ENCODE data around the gene SH3BGRL3.
A peak's percentile ranks its signal among the peaks of the same experiment; 100 is the strongest.
"Not testable (repeated sequence)": the region's sequence is repeated elsewhere in the genome, so short reads cannot be mapped to it uniquely, and the experiment has no call there.

Gene SH3BGRL3

GRCh38 chr1:26291939-26292338 is 12.1 kb downstream of the SH3BGRL3 start:
- DNase-seq = no peak

- DNase-seq = not testable (repeated sequence)
These were observed 12.8 kb downstream of the SH3BGRL3 start for GRCh38 chr1:26292735-26293134.

- no peak for DNase-seq
These were observed 14.1 kb downstream of the SH3BGRL3 start for GRCh38 chr1:26293911-26294463.

GRCh38 chr1:26295194-26296138 is 15.6 kb downstream of the SH3BGRL3 start:
- no peak for DNase-seq

- no peak for DNase-seq
These were observed 16.6 kb downstream of the SH3BGRL3 start for GRCh38 chr1:26296340-26297056.

GRCh38 chr1:26297057-26297790 is 17.3 kb downstream of the SH3BGRL3 start:
- no peak for DNase-seq

- DNase-seq = no peak
These were observed 17.9 kb downstream of the SH3BGRL3 start for GRCh38 chr1:26297791-26298124.

GRCh38 chr1:26300578-26301275 is 20.8 kb downstream of the SH3BGRL3 start:
- no peak for DNase-seq

- peak; percentile 19 for DNase-seq
These were observed 23.0 kb downstream of the SH3BGRL3 start for GRCh38 chr1:26302733-26303405.

- no peak for DNase-seq
These were observed 25.9 kb downstream of the SH3BGRL3 start for GRCh38 chr1:26305667-26306289.

- DNase-seq = peak; percentile 96
These were observed 26.7 kb downstream of the SH3BGRL3 start, which contains the start of gene UBXN11 for GRCh38 chr1:26306290-26307229. Gene UBXN11, minus strand, starts transcription at chr1:26306636. Its CDS starts 3,753 bp downstream, at chr1:26302883.

- DNase-seq = no peak
These were observed 27.5 kb downstream of the SH3BGRL3 start for GRCh38 chr1:26307363-26307781.

- not testable (repeated sequence) for DNase-seq
These were observed 28.3 kb downstream of the SH3BGRL3 start for GRCh38 chr1:26307966-26308899.

- DNase-seq = no peak
These were observed 34.6 kb downstream of the SH3BGRL3 start for GRCh38 chr1:26314501-26314900.

GRCh38 chr1:26315874-26316850 is 36.3 kb downstream of the SH3BGRL3 start:
- DNase-seq = no peak

- DNase-seq = no peak
These were observed 37.3 kb downstream of the SH3BGRL3 start for GRCh38 chr1:26317146-26317545.

- DNase-seq = no peak
These were observed 37.9 kb downstream of the SH3BGRL3 start, which contains the start of gene CD52 for GRCh38 chr1:26317612-26318337. Gene CD52, plus strand, starts transcription at chr1:26317958. Its CDS starts 60 bp downstream, at chr1:26318018.

Measured in kidney glomerular epithelial cell (primary cell).